WTC11 (cell line): ENCODE measurements around the gene BLVRA. TPM values are rescaled to one million over a fixed set of nuclear protein-coding genes. Genes with fewer than 3 reads are reported as not detected.
"Not testable (repeated sequence)": the region's sequence is repeated elsewhere in the genome, so short reads cannot be mapped to it uniquely, and the experiment has no call there.

Experiments
- ATAC-seq: fragments of 200-7000 bp; cut with Tn5 transposase; 2 replicates; pipeline ENCODE4 v1.10.0; 2021; ENCODE audit warnings: mild to moderate bottlenecking, moderate library complexity
- CTCF ChIA-PET: fragments of 300-600 bp; sonication (Branson Sonifier 250); formaldehyde crosslinking; loops from one replicate; lab custom pipeline; 2021; ENCODE audit warnings: antibody characterized with exemption; lab: Charles Lee
- POLR2A ChIA-PET: fragments of 350-600 bp; sonication (Branson Sonifier 250); formaldehyde crosslinking; loops from one replicate; lab custom pipeline; 2021; ENCODE audit warnings: antibody characterized with exemption; lab: Charles Lee
- DNase-seq: peaks from one replicate; pipeline ENCODE4 v3.0.0; 2021; ENCODE audit warnings: low spot score
- H3K27ac Mint-ChIP-seq: 2 replicates; pipeline ENCODE4 v1.8.0; 2021; ENCODE audit warnings: mixed read lengths
- H3K27me3 Mint-ChIP-seq: 2 replicates; pipeline ENCODE4 v1.8.0; 2021; ENCODE audit warnings: low read depth, mild to moderate bottlenecking, moderate library complexity, mixed read lengths
- H3K36me3 Mint-ChIP-seq: 2 replicates; pipeline ENCODE4 v1.8.0; 2021; ENCODE audit warnings: mixed read lengths
- H3K4me1 Mint-ChIP-seq: 2 replicates; pipeline ENCODE4 v1.8.0; 2022; ENCODE audit warnings: mixed read lengths
- H3K4me3 Mint-ChIP-seq: 2 replicates; pipeline ENCODE4 v1.8.0; 2021; ENCODE audit warnings: mild to moderate bottlenecking, moderate library complexity, mixed read lengths
- H3K9me3 Mint-ChIP-seq: 2 replicates; pipeline ENCODE4 v1.8.0; 2021; ENCODE audit warnings: mixed read lengths
- CBFB ChIP-seq: sonication (generic); formaldehyde crosslinking; IDR thresholded peaks from 2 replicates; pipeline ENCODE4 v1.8.1; 2022; ENCODE audit warnings: mild to moderate bottlenecking, low read depth, missing genetic modification reagents
- ELF4 ChIP-seq: sonication (generic); formaldehyde crosslinking; IDR thresholded peaks from 2 replicates; pipeline ENCODE4 v1.8.1; 2022; ENCODE audit warnings: low read depth, mild to moderate bottlenecking, moderate library complexity, missing genetic modification reagents
- HMGA2 ChIP-seq: fragments of 250-450 bp; sonication (Bioruptor Pico); IDR thresholded peaks from 2 replicates; pipeline ENCODE4 v1.4.0; 2021; ENCODE audit warnings: mild to moderate bottlenecking, moderate library complexity
- IRF2 ChIP-seq: sonication (generic); formaldehyde crosslinking; IDR thresholded peaks from 2 replicates; pipeline ENCODE4 v1.8.0; 2022; ENCODE audit warnings: low read depth, missing genetic modification reagents, borderline replicate concordance
- KAT7 ChIP-seq: sonication (generic); formaldehyde crosslinking; IDR thresholded peaks from 2 replicates; pipeline ENCODE4 v1.8.1; 2023; ENCODE audit warnings: missing genetic modification reagents, mild to moderate bottlenecking, borderline replicate concordance
- NFYB ChIP-seq: sonication (generic); formaldehyde crosslinking; conservative IDR thresholded peaks from 2 replicates; pipeline ENCODE4 v1.8.0; 2022; ENCODE audit warnings: low read depth, missing genetic modification reagents
- NR3C1 ChIP-seq: sonication (generic); formaldehyde crosslinking; conservative IDR thresholded peaks from 2 replicates; pipeline ENCODE4 v1.8.1; 2023; ENCODE audit warnings: low read depth, mild to moderate bottlenecking, missing genetic modification reagents
- OVOL2 ChIP-seq: fragments of 250-450 bp; sonication (Bioruptor Pico); IDR thresholded peaks from 2 replicates; pipeline ENCODE4 v1.9.0; 2021; ENCODE audit warnings: mild to moderate bottlenecking, borderline replicate concordance
- RELA ChIP-seq: sonication (generic); formaldehyde crosslinking; IDR thresholded peaks from 2 replicates; pipeline ENCODE4 v1.8.1; 2022; ENCODE audit warnings: missing genetic modification reagents, mild to moderate bottlenecking, borderline replicate concordance
- SP1 ChIP-seq: sonication (generic); formaldehyde crosslinking; conservative IDR thresholded peaks from 2 replicates; pipeline ENCODE4 v1.8.1; 2022; ENCODE audit warnings: missing genetic modification reagents
- ZNF317 ChIP-seq: sonication (generic); formaldehyde crosslinking; IDR thresholded peaks from 2 replicates; pipeline ENCODE4 v1.8.1; 2023; ENCODE audit warnings: low read depth, mild to moderate bottlenecking, moderate library complexity, missing genetic modification reagents, borderline replicate concordance
- ZNF416 ChIP-seq: fragments of 250-450 bp; sonication (Bioruptor Pico); IDR thresholded peaks from 2 replicates; pipeline ENCODE4 v1.9.0; 2021; ENCODE audit warnings: mild to moderate bottlenecking, inconsistent platforms
- total RNA-seq: library from RNA; stranded (reverse); gene quantifications from 3 replicates; pipeline ENCODE4 v1.2.3, GENCODE V29; 2021
- TF ChIP-seq, protein P1 (sequence below): sonication (generic); formaldehyde crosslinking; IDR thresholded peaks from 2 replicates; pipeline ENCODE4 v1.8.0; 2023; ENCODE audit warnings: mild to moderate bottlenecking, missing genetic modification reagents
- TF ChIP-seq, protein P2 (sequence below): sonication (generic); formaldehyde crosslinking; IDR thresholded peaks from 2 replicates; pipeline ENCODE4 v1.8.1; 2022; ENCODE audit warnings: mild to moderate bottlenecking, missing genetic modification reagents, moderate library complexity, borderline replicate concordance
- TF ChIP-seq, protein P3 (sequence below): sonication (generic); formaldehyde crosslinking; IDR thresholded peaks from 2 replicates; pipeline ENCODE4 v1.8.1; 2023; ENCODE audit warnings: mild to moderate bottlenecking, missing genetic modification reagents, moderate library complexity
- TF ChIP-seq, protein P4 (sequence below): sonication (generic); formaldehyde crosslinking; IDR thresholded peaks from 2 replicates; pipeline ENCODE4 v1.8.1; 2023; ENCODE audit warnings: mild to moderate bottlenecking, missing genetic modification reagents
- TF ChIP-seq, protein P5 (sequence below): sonication (generic); formaldehyde crosslinking; IDR thresholded peaks from 2 replicates; pipeline ENCODE4 v1.8.1; 2022; ENCODE audit warnings: mild to moderate bottlenecking, moderate library complexity, missing genetic modification reagents
- TF ChIP-seq, protein P6 (sequence below): sonication (generic); formaldehyde crosslinking; IDR thresholded peaks from 2 replicates; pipeline ENCODE4 v1.8.1; 2022; ENCODE audit warnings: low read depth, missing genetic modification reagents, borderline replicate concordance

The BLVRA gene
- total RNA-seq, 1 experiment from 2014 or later: 35.5 TPM

DNA sequence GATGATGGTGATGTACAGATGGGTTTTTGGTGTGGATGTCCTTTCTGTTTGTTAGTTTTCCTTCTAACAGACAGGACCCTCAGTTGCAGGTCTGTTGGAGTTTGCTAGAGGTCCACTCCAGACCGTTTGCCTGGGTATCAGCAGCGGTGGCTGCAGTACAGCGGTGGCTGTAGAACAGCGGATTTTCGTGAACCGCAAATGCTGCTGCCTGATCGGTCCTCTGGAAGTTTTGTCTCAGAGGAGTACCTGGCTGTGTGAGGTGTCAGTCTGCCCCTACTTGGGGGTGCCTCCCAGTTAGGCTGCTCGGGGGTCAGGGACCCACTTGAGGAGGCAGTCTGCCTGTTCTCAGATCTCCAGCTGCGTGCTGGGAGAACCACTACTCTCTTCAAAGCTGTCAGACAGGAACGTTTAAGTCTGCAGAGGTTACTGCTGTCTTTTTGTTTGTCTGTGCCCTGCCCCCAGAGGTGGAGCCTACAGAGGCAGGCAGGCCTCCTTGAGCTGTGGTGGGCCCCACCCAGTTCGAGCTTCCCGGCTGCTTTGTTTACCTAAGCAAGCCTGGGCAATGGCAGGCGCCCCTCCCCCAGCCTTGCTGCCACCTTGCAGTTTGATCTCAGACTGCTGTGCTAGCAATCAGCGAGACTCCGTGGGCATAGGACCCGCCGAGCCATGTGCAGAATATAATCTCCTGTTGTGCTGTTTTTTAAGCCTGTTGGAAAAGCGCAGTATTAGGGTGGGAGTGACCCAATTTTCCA, 20.0 kb downstream of the BLVRA start:
- Mint-ChIP-seq H3K9me3 (peaks cover 29% of the 10 kb centered on the region), H3K36me3 (peaks cover 42% of the 10 kb centered on the region)
- POLR2A ChIA-PET, H3K27me3 Mint-ChIP-seq, ATAC-seq, H3K4me1 Mint-ChIP-seq, CTCF ChIA-PET, H3K27ac Mint-ChIP-seq, DNase-seq, H3K4me3 Mint-ChIP-seq: not testable (repeated sequence)
- 0 out of 2 replicates have a peak, but pooled peaks have one; percentile 16 for TF ChIP-seq ZNF317

DNA sequence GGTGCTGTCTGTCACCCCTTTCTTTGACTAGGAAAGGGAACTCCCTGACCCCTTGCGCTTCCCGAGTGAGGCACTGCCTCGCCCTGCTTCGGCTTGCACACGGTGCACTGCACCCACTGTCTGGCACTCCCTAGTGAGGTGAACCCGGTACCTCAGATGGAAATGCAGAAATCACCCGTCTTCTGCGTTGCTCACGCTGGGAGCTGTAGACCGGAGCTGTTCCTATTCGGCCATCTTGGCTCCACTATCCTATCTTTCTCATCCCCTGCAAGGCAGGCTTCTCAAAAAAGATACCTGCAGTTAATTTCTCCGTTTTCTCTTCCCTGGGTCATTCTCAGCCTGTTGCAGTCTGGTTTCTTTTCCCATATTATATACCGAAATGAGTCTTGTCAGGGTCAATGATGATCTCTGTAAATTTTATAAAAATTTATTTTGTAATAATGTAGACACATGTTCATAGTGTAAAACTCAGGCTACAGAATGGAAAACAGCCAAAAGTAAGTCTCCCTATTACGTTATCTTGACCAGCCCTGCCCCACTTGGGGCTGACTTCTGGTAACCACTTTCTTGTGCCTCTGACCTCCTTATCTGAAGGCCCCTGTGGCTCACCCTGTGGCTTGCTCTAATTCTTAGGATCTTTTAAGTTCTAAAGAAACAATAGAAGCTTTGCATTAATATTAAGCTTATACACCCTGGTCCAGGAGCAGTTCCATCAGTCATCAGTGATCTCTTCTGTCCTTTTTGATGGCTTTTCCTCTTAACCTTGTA, 20.7 kb downstream of the BLVRA start:
- peaks cover 39% of the 10 kb centered on the region for H3K36me3 Mint-ChIP-seq
- peaks cover 29% of the 10 kb centered on the region for H3K9me3 Mint-ChIP-seq
- no peak for TF ChIP-seq IRF2 (CRISPR knock-in tag)
- TF ChIP-seq SP1 (CRISPR knock-in tag): no peak
- no peak for TF ChIP-seq ZNF416 (CRISPR knock-in tag)
- no peak for TF ChIP-seq RELA
- no peak for TF ChIP-seq HMGA2
- TF ChIP-seq OVOL2 (CRISPR knock-in tag): no peak
- no peak for TF ChIP-seq NR3C1 (CRISPR knock-in tag)
- TF ChIP-seq, protein P1, sequence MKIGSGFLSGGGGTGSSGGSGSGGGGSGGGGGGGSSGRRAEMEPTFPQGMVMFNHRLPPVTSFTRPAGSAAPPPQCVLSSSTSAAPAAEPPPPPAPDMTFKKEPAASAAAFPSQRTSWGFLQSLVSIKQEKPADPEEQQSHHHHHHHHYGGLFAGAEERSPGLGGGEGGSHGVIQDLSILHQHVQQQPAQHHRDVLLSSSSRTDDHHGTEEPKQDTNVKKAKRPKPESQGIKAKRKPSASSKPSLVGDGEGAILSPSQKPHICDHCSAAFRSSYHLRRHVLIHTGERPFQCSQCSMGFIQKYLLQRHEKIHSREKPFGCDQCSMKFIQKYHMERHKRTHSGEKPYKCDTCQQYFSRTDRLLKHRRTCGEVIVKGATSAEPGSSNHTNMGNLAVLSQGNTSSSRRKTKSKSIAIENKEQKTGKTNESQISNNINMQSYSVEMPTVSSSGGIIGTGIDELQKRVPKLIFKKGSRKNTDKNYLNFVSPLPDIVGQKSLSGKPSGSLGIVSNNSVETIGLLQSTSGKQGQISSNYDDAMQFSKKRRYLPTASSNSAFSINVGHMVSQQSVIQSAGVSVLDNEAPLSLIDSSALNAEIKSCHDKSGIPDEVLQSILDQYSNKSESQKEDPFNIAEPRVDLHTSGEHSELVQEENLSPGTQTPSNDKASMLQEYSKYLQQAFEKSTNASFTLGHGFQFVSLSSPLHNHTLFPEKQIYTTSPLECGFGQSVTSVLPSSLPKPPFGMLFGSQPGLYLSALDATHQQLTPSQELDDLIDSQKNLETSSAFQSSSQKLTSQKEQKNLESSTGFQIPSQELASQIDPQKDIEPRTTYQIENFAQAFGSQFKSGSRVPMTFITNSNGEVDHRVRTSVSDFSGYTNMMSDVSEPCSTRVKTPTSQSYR (CRISPR knock-in tag): no peak
- no peak for TF ChIP-seq ELF4 (CRISPR knock-in tag)
- TF ChIP-seq, protein P2, sequence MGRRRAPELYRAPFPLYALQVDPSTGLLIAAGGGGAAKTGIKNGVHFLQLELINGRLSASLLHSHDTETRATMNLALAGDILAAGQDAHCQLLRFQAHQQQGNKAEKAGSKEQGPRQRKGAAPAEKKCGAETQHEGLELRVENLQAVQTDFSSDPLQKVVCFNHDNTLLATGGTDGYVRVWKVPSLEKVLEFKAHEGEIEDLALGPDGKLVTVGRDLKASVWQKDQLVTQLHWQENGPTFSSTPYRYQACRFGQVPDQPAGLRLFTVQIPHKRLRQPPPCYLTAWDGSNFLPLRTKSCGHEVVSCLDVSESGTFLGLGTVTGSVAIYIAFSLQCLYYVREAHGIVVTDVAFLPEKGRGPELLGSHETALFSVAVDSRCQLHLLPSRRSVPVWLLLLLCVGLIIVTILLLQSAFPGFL (CRISPR knock-in tag): no peak
- TF ChIP-seq, protein P3, sequence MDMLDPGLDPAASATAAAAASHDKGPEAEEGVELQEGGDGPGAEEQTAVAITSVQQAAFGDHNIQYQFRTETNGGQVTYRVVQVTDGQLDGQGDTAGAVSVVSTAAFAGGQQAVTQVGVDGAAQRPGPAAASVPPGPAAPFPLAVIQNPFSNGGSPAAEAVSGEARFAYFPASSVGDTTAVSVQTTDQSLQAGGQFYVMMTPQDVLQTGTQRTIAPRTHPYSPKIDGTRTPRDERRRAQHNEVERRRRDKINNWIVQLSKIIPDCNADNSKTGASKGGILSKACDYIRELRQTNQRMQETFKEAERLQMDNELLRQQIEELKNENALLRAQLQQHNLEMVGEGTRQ (CRISPR knock-in tag): no peak
- H3K27me3 Mint-ChIP-seq: 0 out of 2 replicates have a peak, but pooled peaks cover 4% of the 10 kb centered on the region
- ATAC-seq (no peak), DNase-seq (no peak)
- no peak overlapping the region for H3K4me3 Mint-ChIP-seq
- peaks cover 5% of the 10 kb centered on the region; the same call in 1 of the 2 replicates for H3K4me1 Mint-ChIP-seq
- no peak overlapping the region for H3K27ac Mint-ChIP-seq
- CTCF ChIA-PET: no interaction called here
- POLR2A ChIA-PET: no interaction called here

DNA sequence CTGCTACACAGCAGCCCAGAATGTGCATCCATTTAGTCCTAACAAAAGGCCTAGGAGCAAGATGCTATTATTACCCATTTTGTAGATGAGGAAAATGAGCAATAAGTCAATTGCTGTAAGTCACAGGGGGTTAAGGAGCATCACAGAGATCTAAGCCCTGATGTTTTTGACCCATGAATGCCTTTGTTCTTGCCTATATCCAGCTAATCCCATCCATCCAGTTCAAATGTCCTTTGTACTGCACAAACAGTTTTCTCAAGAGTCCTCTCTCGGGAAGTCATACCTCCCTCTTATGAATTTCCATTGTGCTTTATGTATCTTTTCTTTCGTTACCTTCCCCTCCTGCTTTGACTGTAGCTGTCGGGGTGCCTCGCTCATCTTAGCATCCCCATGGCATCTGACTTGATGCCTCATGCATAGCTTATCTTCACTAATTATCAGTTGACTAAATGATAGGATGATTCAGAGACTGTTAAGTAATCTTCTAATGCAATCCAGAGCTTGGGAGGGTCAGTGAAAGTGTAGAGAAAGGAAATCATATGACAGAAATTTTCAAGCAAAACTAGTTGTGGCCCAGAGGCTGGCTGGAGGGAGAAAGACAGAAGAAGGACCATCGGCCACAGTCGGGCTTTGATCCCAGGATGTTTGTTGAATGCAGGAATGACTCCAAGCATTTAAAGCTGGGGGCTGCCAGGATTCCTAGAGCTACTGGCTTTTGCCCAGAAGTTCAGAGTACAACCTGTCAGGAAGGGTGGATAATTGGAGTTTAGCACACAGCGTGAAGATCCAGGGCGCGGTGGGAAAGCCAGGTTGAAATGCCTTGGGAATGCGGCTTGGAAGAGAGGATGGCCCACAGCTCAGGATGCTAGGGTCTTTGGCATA, 23.5 kb downstream of the BLVRA start:
- CTCF ChIA-PET: no interaction called here
- TF ChIP-seq, protein P4, sequence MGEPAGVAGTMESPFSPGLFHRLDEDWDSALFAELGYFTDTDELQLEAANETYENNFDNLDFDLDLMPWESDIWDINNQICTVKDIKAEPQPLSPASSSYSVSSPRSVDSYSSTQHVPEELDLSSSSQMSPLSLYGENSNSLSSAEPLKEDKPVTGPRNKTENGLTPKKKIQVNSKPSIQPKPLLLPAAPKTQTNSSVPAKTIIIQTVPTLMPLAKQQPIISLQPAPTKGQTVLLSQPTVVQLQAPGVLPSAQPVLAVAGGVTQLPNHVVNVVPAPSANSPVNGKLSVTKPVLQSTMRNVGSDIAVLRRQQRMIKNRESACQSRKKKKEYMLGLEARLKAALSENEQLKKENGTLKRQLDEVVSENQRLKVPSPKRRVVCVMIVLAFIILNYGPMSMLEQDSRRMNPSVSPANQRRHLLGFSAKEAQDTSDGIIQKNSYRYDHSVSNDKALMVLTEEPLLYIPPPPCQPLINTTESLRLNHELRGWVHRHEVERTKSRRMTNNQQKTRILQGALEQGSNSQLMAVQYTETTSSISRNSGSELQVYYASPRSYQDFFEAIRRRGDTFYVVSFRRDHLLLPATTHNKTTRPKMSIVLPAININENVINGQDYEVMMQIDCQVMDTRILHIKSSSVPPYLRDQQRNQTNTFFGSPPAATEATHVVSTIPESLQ (CRISPR knock-in tag): no peak
- TF ChIP-seq IRF2 (CRISPR knock-in tag): no peak
- no peak for TF ChIP-seq KAT7 (CRISPR knock-in tag)
- TF ChIP-seq, protein P5, sequence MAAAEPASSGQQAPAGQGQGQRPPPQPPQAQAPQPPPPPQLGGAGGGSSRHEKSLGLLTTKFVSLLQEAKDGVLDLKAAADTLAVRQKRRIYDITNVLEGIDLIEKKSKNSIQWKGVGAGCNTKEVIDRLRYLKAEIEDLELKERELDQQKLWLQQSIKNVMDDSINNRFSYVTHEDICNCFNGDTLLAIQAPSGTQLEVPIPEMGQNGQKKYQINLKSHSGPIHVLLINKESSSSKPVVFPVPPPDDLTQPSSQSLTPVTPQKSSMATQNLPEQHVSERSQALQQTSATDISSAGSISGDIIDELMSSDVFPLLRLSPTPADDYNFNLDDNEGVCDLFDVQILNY (CRISPR knock-in tag): no peak
- TF ChIP-seq CBFB (CRISPR knock-in tag): no peak
- TF ChIP-seq NFYB (CRISPR knock-in tag): no peak
- TF ChIP-seq OVOL2 (CRISPR knock-in tag): no peak
- TF ChIP-seq, protein P6, sequence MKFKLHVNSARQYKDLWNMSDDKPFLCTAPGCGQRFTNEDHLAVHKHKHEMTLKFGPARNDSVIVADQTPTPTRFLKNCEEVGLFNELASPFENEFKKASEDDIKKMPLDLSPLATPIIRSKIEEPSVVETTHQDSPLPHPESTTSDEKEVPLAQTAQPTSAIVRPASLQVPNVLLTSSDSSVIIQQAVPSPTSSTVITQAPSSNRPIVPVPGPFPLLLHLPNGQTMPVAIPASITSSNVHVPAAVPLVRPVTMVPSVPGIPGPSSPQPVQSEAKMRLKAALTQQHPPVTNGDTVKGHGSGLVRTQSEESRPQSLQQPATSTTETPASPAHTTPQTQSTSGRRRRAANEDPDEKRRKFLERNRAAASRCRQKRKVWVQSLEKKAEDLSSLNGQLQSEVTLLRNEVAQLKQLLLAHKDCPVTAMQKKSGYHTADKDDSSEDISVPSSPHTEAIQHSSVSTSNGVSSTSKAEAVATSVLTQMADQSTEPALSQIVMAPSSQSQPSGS (CRISPR knock-in tag): no peak

More for the DNA sequence above, 23.5 kb downstream of the BLVRA start:
- Mint-ChIP-seq H3K9me3 (peaks cover 25% of the 10 kb centered on the region), H3K27ac (no peak overlapping the region), H3K36me3 (peaks cover 33% of the 10 kb centered on the region), H3K4me1 (peaks cover 5% of the 10 kb centered on the region; the same call in 1 of the 2 replicates), H3K27me3 (0 out of 2 replicates have a peak, but pooled peaks cover 4% of the 10 kb centered on the region), H3K4me3 (no peak overlapping the region)
- POLR2A ChIA-PET: interaction anchor here (0.9 kb wide), 1 partner anchor 8 kb away, joined by 3 read pairs; no protein-coding TSS in a partner anchor
- ATAC-seq: no peak
- DNase-seq: no peak
